Endothelial cell of umbilical vein (primary cell): ENCODE data around the gene BCR. TPM values are rescaled to one million over a fixed set of nuclear protein-coding genes. Genes with fewer than 3 reads are reported as not detected.

Experiments
- BruUV-seq: library from RNA; stranded (reverse); fragments of 400-500 nt; replicated peaks from 2 replicates; lab custom pipeline; 2021; lab: Mats Ljungman, UMichigan
- CTCF ChIA-PET: fragments of 300-600, 350-600 bp; sonication (Branson Sonifier 250); formaldehyde crosslinking; loops from one replicate; lab custom pipeline; 2021; ENCODE audit warnings: antibody characterized with exemption, inconsistent platforms; lab: Charles Lee
- POLR2A ChIA-PET: fragments of 300-600, 350-600 bp; sonication (Branson Sonifier 250); formaldehyde crosslinking; loops from one replicate; lab custom pipeline; 2021; ENCODE audit warnings: antibody characterized with exemption, inconsistent platforms; lab: Charles Lee
- DNase-seq: peaks from one replicate; pipeline ENCODE4 v3.0.0-alpha.2; 2011; ENCODE audit warnings: low read depth, low spot score
- FAIRE-seq: peaks from 2 replicates; lab custom pipeline; 2011; peaks lifted over from hg19 to GRCh38; lab: Jason Lieb, UNC
- H2AFZ ChIP-seq: 2 replicates; pipeline ENCODE4 v1.6.0; 2012; ENCODE audit warnings: low read depth, low read length, control low read depth, inconsistent platforms
- H3K27ac ChIP-seq: 2 replicates; pipeline ENCODE4 v1.5.1; 2011; ENCODE audit warnings: low read depth, mild to moderate bottlenecking, control low read depth, low read length, moderate library complexity; ENCODE audit not compliant: insufficient read depth
- H3K27me3 ChIP-seq, 2 experiments: 2 replicates each; pipeline versions ENCODE4 v1.6.0 to v1.6.1; 2011; ENCODE audit warnings: low read length in 2 of 2, mixed read lengths in 1 of 2; ENCODE audit not compliant: control insufficient read depth in 2 of 2, insufficient read depth in 2 of 2
- H3K36me3 ChIP-seq, 2 experiments: 2 replicates in 1 of 2; 3 replicates in 1 of 2; pipeline ENCODE4 v1.5.1; 2011; ENCODE audit warnings: low read length in 2 of 2, mild to moderate bottlenecking in 1 of 2, moderate library complexity in 1 of 2; ENCODE audit not compliant: control insufficient read depth in 2 of 2, insufficient read depth in 2 of 2; ENCODE audit errors: extremely low read depth in 1 of 2
- H3K4me1 ChIP-seq: 3 replicates; pipeline ENCODE4 v1.5.1; 2011; ENCODE audit warnings: mild to moderate bottlenecking, low read length; ENCODE audit not compliant: control insufficient read depth, insufficient read depth; ENCODE audit errors: extremely low read depth
- H3K4me2 ChIP-seq: 2 replicates; pipeline ENCODE4 v1.6.1; 2011; ENCODE audit warnings: low read length, control low read depth, mixed read lengths; ENCODE audit not compliant: insufficient read depth
- H3K4me3 ChIP-seq, 3 experiments: fragments of 200-600 bp in 1 of 3; sonication (generic), shearing (Covaris generic) in 1 of 3; replicated peaks in 1 of 3; 2 replicates each; pipeline ENCODE4 v1.5.1; 2011 to 2016; ENCODE audit warnings: control low read depth in 3 of 3, low read length in 3 of 3, mild to moderate bottlenecking in 2 of 3, inconsistent platforms in 1 of 3, low read depth in 1 of 3, moderate library complexity in 1 of 3; ENCODE audit not compliant: insufficient read depth in 1 of 3
- H3K79me2 ChIP-seq: 2 replicates; pipeline ENCODE4 v1.6.0; 2012; ENCODE audit warnings: low read length, inconsistent platforms; ENCODE audit not compliant: control insufficient read depth, insufficient read depth
- H3K9ac ChIP-seq: replicated peaks from 2 replicates; pipeline ENCODE3; 2011; ENCODE audit warnings: low read length, control low read depth; ENCODE audit not compliant: insufficient read depth; ENCODE audit errors: extremely low read depth
- H3K9me1 ChIP-seq: replicated peaks from 3 replicates; pipeline ENCODE4 v1.6.0; 2011; ENCODE audit warnings: mild to moderate bottlenecking, low read length; ENCODE audit not compliant: control insufficient read depth, insufficient read depth; ENCODE audit errors: extremely low read depth
- H3K9me3 ChIP-seq: replicated peaks from 2 replicates; pipeline ENCODE4 v1.5.1; 2012; ENCODE audit warnings: low read length, inconsistent platforms; ENCODE audit not compliant: control insufficient read depth, insufficient read depth
- H4K20me1 ChIP-seq: replicated peaks from 2 replicates; pipeline ENCODE3; 2011; ENCODE audit warnings: mild to moderate bottlenecking, low read length; ENCODE audit not compliant: control insufficient read depth, insufficient read depth; ENCODE audit errors: extremely low read depth
- MYC ChIP-seq: IDR thresholded peaks from one replicate; pipeline ENCODE4 v1.6.1; 2011; ENCODE audit warnings: mild to moderate bottlenecking, low read depth, low read length
- dilution Hi-C: fragments of 300-500 bp; cut with MboI; formaldehyde crosslinking; loops from one replicate; pipeline ENCODE4 v1.15.0; 2019; ENCODE audit warnings: low sequenced_read_pairs; ENCODE audit not compliant: extremely low pct_ligation_motif_present
- intact Hi-C: fragments of 100-400 bp; cut with micrococcal nuclease; formaldehyde crosslinking; loops from one replicate; pipeline ENCODE4 v1.10.0; 2022
- polyA plus RNA-seq, 4 experiments: library from polyadenylated mRNA; depleted of rRNA in 3 of 4; stranded (reverse) in 3 of 4; unstranded in 1 of 4; fragments of >200 nt; gene quantifications; 2 replicates each; pipeline versions ENCODE4 v1.2.1 to v1.2.3, GENCODE V29; 2011 to 2012; ENCODE audit warnings: missing spikeins in 1 of 4
- total RNA-seq: library from RNA; stranded (reverse); gene quantifications from 2 replicates; pipeline ENCODE4 v1.2.3, GENCODE V29; 2021
- TF ChIP-seq, protein P1 (sequence below): IDR thresholded peaks from 2 replicates; pipeline ENCODE4 v1.6.1; 2011; ENCODE audit not compliant: insufficient read depth, insufficient read length
- TF ChIP-seq, protein P2 (sequence below), 2 donors: IDR thresholded peaks; 1 replicate in 1 of 2; 2 replicates in 1 of 2; pipeline ENCODE4 v1.5.1; 2011; ENCODE audit warnings: low read length in 2 of 2, mild to moderate bottlenecking in 2 of 2, moderate library complexity in 2 of 2, control low read depth in 1 of 2, inconsistent platforms in 1 of 2, low read depth in 1 of 2; ENCODE audit not compliant: insufficient read depth in 1 of 2; ENCODE audit errors: extremely low read depth in 1 of 2

BCR gene
- total and polyA plus RNA-seq, 2 donors (not counting 3 experiments of a cell fraction or from before 2014, with no cell fraction given): 129 to 141 TPM

DNA sequence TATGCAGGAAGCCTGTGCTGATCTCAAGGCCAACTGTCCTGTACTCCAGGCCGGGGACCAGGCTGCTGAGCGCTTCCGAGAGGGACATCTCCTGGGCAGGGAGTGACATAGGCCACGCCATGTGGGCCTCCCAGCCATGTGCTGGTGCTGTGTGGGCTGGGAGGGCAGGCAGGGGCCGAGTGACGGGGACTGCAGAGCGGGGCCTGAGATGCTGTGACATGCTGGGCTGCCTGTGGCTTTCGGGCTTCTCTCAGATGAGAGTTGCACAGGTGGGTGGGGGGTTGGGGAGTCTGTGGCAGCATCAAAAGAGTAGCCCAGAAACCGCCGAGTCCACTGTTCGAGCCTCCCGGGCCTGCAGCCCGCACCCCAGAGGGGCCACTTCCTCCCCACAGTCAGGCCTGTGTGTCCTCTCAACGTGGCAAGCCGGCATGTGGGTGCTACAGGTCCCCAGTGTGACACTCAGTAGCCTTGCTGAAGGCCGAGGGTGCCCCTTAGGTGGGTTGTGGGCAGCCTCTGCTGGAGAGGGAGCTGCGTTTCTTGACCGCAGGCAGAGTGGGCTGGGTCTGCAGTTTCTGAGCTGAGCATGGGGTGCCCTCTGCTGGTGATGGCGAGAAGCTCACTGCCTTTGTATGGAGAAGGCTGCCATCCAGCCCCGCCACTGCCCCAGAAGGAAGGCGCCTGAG lies 101.2 kb downstream of the BCR start:
- peak overlapping the region; percentile 50 for H3K9ac ChIP-seq
- H3K4me2 ChIP-seq: no peak overlapping the region
- POLR2A ChIA-PET: interaction anchor here (0.7 to 1.4 kb wide), 4 partner anchors 24 to 106 kb away, joined by 3 to 8 read pairs (median 6); partner anchors contain the start of gene BCR

More for the DNA sequence above, 101.2 kb downstream of the BCR start:
- no peak overlapping the region for H3K4me3 ChIP-seq
- H3K27ac ChIP-seq: peak overlapping the region; percentile 75
- intact Hi-C loops (loop anchor here (1.0 to 2.0 kb wide), 7 partner anchors 24 to 323 kb away; no protein-coding TSS in a partner anchor), dilution Hi-C loops (no loop called here)
- H3K9me1 ChIP-seq: no peaks in the 10 kb centered on the region
- peaks cover 30% of the 10 kb centered on the region for H3K4me1 ChIP-seq
- peaks cover 11% of the 10 kb centered on the region for H3K79me2 ChIP-seq
- no peaks in the 10 kb centered on the region for H3K27me3 ChIP-seq
- H3K36me3 ChIP-seq: peaks cover 23 to 80% of the 10 kb centered on the region in 2 experiments
- TSS peak; percentile 90 for BruUV-seq
- FAIRE-seq (peak; percentile 96), DNase-seq (peak; percentile 84)
- CTCF ChIA-PET: interaction anchor here (0.7 to 8.9 kb wide), 42 partner anchors 9 to 322 kb away, joined by 3 to 451 read pairs (median 6); partner anchors contain the start of genes BCR, GNAZ, RAB36 and RSPH14
- TF ChIP-seq, protein P1, sequence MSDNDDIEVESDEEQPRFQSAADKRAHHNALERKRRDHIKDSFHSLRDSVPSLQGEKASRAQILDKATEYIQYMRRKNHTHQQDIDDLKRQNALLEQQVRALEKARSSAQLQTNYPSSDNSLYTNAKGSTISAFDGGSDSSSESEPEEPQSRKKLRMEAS: no peak
- no peak for TF ChIP-seq MYC
- TF ChIP-seq, protein P2, sequence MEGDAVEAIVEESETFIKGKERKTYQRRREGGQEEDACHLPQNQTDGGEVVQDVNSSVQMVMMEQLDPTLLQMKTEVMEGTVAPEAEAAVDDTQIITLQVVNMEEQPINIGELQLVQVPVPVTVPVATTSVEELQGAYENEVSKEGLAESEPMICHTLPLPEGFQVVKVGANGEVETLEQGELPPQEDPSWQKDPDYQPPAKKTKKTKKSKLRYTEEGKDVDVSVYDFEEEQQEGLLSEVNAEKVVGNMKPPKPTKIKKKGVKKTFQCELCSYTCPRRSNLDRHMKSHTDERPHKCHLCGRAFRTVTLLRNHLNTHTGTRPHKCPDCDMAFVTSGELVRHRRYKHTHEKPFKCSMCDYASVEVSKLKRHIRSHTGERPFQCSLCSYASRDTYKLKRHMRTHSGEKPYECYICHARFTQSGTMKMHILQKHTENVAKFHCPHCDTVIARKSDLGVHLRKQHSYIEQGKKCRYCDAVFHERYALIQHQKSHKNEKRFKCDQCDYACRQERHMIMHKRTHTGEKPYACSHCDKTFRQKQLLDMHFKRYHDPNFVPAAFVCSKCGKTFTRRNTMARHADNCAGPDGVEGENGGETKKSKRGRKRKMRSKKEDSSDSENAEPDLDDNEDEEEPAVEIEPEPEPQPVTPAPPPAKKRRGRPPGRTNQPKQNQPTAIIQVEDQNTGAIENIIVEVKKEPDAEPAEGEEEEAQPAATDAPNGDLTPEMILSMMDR (IDR thresholded peaks at IDR 0.05; ENCODE audit: extremely low read depth in 1 of 2, insufficient read depth in 1 of 2, low read depth in 1 of 2, low read length in 2 of 2): peak; percentile 90 to 94
- no peaks in the 10 kb centered on the region for H4K20me1 ChIP-seq
- H2AFZ ChIP-seq: no peak overlapping the region
- no peaks in the 10 kb centered on the region for H3K9me3 ChIP-seq
